Stomach (tissue), 9 donors: ENCODE results near the gene GJA3. TPM values are rescaled to one million over a fixed set of nuclear protein-coding genes. Genes with fewer than 3 reads are reported as not detected.

Experiments used
- DNase-seq, 2 donors: peaks; one replicate each; pipeline versions ENCODE4 v3.0.0 to v3.0.0-alpha.2; 2013 to 2019
- H3K27ac ChIP-seq, 5 donors: fragments of 200-600 bp in 4 of 5; sonication (generic) in 4 of 5; one replicate each; pipeline ENCODE4 v1.5.1; 2013 to 2019; ENCODE audit warnings: mild to moderate bottlenecking in 1 of 5, moderate library complexity in 1 of 5
- H3K27me3 ChIP-seq, 3 donors: fragments of 200-600 bp; sonication (generic); one replicate each; pipeline ENCODE4 v1.5.1; 2017 to 2019; ENCODE audit warnings: mixed run types in 1 of 3
- H3K36me3 ChIP-seq, 4 donors: fragments of 200-600 bp; sonication (generic); 1 replicate in 3 of 4; 2 replicates in 1 of 4; pipeline ENCODE4 v1.5.1; 2016 to 2019
- H3K4me1 ChIP-seq, 4 donors: fragments of 200-600 bp; sonication (generic); one replicate each; pipeline ENCODE4 v1.5.1; 2016 to 2019
- H3K4me3 ChIP-seq, 4 donors: fragments of 200-600 bp; sonication (generic) in 3 of 4; one replicate each; pipeline ENCODE4 v1.5.1; 2016 to 2019; ENCODE audit warnings: mild to moderate bottlenecking in 1 of 4
- H3K9me3 ChIP-seq, 4 donors: fragments of 200-600 bp; sonication (generic); one replicate each; pipeline ENCODE4 v1.5.1; 2016 to 2019
- EP300 ChIP-seq: sonication (generic); formaldehyde crosslinking; IDR thresholded peaks from one replicate; pipeline ENCODE4 v1.6.1; 2017; ENCODE audit warnings: antibody characterized with exemption
- POLR2A ChIP-seq, 4 donors: fragments of 450-650 bp; IDR thresholded peaks; one replicate each; pipeline ENCODE4 v1.6.1; 2016; ENCODE audit warnings: antibody characterized with exemption in 4 of 4, control low read depth in 2 of 4, mild to moderate bottlenecking in 1 of 4, moderate library complexity in 1 of 4
- POLR2AphosphoS5 ChIP-seq, 3 donors: sonication (generic); formaldehyde crosslinking; IDR thresholded peaks; one replicate each; pipeline ENCODE4 v1.6.1; 2016; ENCODE audit warnings: antibody characterized with exemption in 3 of 3
- WGBS, 5 donors: extraction: QIAGEN DNeasy Blood & Tissue Kit in 3 of 5; methylation state at CpG; one replicate each; pipeline versions ENCODE4 v1.1.5 to v1.1.7; 2013 to 2018; 5-methylcytosine and 5-hydroxymethylcytosine counted together
- intact Hi-C: fragments of 100-400 bp; cut with DNase I; formaldehyde crosslinking; loops from one replicate; pipeline ENCODE4 v1.15.1; 2023; ENCODE audit warnings: low total_unique reads
- polyA plus RNA-seq, 3 donors: library from polyadenylated mRNA; stranded (reverse); fragments of 200-250 nt; gene quantifications; one replicate each; pipeline ENCODE4 v1.2.3, GENCODE V29; 2013
- total RNA-seq, 5 donors: library from RNA; depleted of rRNA; stranded (reverse); fragments of >200 nt; gene quantifications; one replicate each; pipeline versions ENCODE4 v1.1.0 to v1.2.3, GENCODE V29; 2014 to 2016
- TF ChIP-seq, protein P1 (sequence below), 7 experiments: fragments of 450-650 bp in 4 of 7; fragments of 200-600 bp in 3 of 7; sonication (generic) in 3 of 7; IDR thresholded peaks; one replicate each; pipeline ENCODE4 v1.5.1; 2016 to 2019; ENCODE audit warnings: antibody characterized with exemption in 7 of 7, control low read depth in 2 of 7, mild to moderate bottlenecking in 1 of 7
- donor health status: healthy with polysubstance abuse.
- donor health status: Bipolar disorder and iron deficiency.
- donor health status: healthy.

Gene GJA3
- total and polyA plus RNA-seq, 8 donors: 0.13 to 0.14 TPM; not detected in 6

DNA sequence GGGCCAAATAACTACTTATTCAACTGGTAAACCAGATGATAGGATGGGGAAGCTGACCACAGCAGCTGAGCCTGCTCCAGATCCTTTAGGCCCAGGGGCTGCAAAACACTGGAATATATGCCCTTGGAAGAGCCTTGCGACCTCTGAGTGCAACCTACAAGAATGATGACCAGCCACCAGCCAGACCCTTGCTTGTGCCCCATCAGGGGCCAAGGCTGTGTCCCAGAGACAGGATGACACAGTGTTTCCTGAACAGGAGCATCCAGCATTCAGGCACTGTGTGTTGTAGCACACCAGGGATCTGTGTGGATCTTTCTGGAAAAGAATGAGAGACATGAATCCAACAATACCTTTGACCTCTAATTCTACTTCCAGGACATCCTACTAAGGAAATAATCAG, 14.5 kb downstream of the GJA3 start:
- TF ChIP-seq POLR2AphosphoS5 (IDR thresholded peaks at IDR 0.05) (no peak), POLR2A (IDR thresholded peaks at IDR 0.05) (no peak), EP300 (no peak)
- TF ChIP-seq, protein P1, sequence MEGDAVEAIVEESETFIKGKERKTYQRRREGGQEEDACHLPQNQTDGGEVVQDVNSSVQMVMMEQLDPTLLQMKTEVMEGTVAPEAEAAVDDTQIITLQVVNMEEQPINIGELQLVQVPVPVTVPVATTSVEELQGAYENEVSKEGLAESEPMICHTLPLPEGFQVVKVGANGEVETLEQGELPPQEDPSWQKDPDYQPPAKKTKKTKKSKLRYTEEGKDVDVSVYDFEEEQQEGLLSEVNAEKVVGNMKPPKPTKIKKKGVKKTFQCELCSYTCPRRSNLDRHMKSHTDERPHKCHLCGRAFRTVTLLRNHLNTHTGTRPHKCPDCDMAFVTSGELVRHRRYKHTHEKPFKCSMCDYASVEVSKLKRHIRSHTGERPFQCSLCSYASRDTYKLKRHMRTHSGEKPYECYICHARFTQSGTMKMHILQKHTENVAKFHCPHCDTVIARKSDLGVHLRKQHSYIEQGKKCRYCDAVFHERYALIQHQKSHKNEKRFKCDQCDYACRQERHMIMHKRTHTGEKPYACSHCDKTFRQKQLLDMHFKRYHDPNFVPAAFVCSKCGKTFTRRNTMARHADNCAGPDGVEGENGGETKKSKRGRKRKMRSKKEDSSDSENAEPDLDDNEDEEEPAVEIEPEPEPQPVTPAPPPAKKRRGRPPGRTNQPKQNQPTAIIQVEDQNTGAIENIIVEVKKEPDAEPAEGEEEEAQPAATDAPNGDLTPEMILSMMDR (IDR thresholded peaks at IDR 0.05): no peak
- DNase-seq: no peak
- Histone ChIP-seq H3K9me3 (no peaks in the 10 kb centered on the region), H3K4me3 (no peak overlapping the region), H3K27me3 (peaks cover 0 to 90% (median 30%) of the 10 kb centered on the region in 3 donors), H3K36me3 (no peaks in the 10 kb centered on the region), H3K27ac (no peak overlapping the region), H3K4me1 (peaks cover 6 to 10% (median 9%) of the 10 kb centered on the region in 4 donors)
- 96 to 100% (median 100%) methylated on average over 1 of the region's 1 CpG for WGBS, 5 donors
- intact Hi-C loops: no loop called here

GRCh38 chr13:20145521-20145920, 15.3 kb downstream of the GJA3 start:
- H3K36me3 ChIP-seq: no peaks in the 10 kb centered on the region
- H3K9me3 ChIP-seq: no peaks in the 10 kb centered on the region
- no peak overlapping the region for H3K27ac ChIP-seq
- H3K27me3 ChIP-seq: peaks cover 0 to 90% (median 26%) of the 10 kb centered on the region in 3 donors
- H3K4me1 ChIP-seq: peaks cover 6 to 10% (median 9%) of the 10 kb centered on the region in 4 donors
- no peak for DNase-seq
- 74 to 87% (median 77%) methylated on average over 7 of the region's 7 CpGs for WGBS, 5 donors
- intact Hi-C loops: no loop called here
- TF ChIP-seq POLR2AphosphoS5 (IDR thresholded peaks at IDR 0.05) (no peak), EP300 (no peak), POLR2A (IDR thresholded peaks at IDR 0.05) (no peak)
- TF ChIP-seq, protein P1 (IDR thresholded peaks at IDR 0.05): no peak
- no peak overlapping the region for H3K4me3 ChIP-seq

GRCh38 chr13:20144141-20144850, 16.6 kb downstream of the GJA3 start:
- H3K4me3 ChIP-seq: no peak overlapping the region
- no peaks in the 10 kb centered on the region for H3K9me3 ChIP-seq
- no peak overlapping the region for H3K27ac ChIP-seq
- intact Hi-C loops: no loop called here
- TF ChIP-seq, protein P1 (IDR thresholded peaks at IDR 0.05): no peak
- TF ChIP-seq POLR2A (IDR thresholded peaks at IDR 0.05) (no peak), POLR2AphosphoS5 (IDR thresholded peaks at IDR 0.05) (no peak)
- H3K4me1 ChIP-seq: peaks cover 6 to 10% (median 9%) of the 10 kb centered on the region in 4 donors
- peaks cover 0 to 86% (median 20%) of the 10 kb centered on the region in 3 donors for H3K27me3 ChIP-seq
- WGBS, 5 donors: 75 to 82% (median 77%) methylated on average over 12 of the region's 12 CpGs
- DNase-seq: no peak
- no peaks in the 10 kb centered on the region for H3K36me3 ChIP-seq

DNA sequence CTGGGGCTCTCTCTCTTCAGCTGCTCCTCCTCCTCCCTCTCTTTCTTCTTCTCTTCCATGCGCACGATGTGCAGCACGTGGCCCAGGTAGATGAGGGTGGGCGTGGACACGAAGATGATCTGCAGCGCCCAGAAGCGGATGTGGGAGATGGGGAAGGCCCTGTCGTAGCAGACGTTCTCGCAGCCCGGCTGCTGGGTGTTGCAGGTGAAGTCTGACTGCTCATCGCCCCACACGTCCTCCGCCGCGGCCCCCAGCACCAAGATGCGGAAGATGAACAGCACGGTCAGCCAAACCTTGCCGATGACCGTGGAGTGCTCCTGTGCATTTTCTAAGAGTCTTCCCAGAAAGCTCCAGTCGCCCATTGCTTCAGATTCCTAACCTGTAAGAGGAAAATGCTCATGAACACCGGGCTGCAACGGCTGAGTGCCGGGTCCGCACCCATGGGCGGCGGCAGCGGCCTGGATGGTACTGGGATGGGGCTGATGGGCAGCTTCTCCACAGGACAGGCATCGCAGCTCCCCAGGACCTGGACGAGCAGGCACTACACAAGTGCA, 17.8 kb downstream of the GJA3 start:
- 85 to 95% (median 89%) methylated on average over 15 to 30 of the region's 30 CpGs for whole genome bisulfite sequencing, 5 donors

More for the DNA sequence above, 17.8 kb downstream of the GJA3 start:
- Histone ChIP-seq H3K4me1 (peaks cover 6 to 10% (median 9%) of the 10 kb centered on the region in 4 donors), H3K27ac (no peak overlapping the region), H3K4me3 (no peak overlapping the region), H3K27me3 (peaks cover 0 to 88% (median 15%) of the 10 kb centered on the region in 3 donors), H3K36me3 (no peaks in the 10 kb centered on the region), H3K9me3 (no peaks in the 10 kb centered on the region)
- no peak for DNase-seq
- TF ChIP-seq POLR2AphosphoS5 (IDR thresholded peaks at IDR 0.05) (no peak), EP300 (no peak), POLR2A (IDR thresholded peaks at IDR 0.05) (no peak)
- TF ChIP-seq, protein P1 (IDR thresholded peaks at IDR 0.05): no peak
- intact Hi-C loops: no loop called here
